ENCODE measurements around the gene GCM1.

DNA sequence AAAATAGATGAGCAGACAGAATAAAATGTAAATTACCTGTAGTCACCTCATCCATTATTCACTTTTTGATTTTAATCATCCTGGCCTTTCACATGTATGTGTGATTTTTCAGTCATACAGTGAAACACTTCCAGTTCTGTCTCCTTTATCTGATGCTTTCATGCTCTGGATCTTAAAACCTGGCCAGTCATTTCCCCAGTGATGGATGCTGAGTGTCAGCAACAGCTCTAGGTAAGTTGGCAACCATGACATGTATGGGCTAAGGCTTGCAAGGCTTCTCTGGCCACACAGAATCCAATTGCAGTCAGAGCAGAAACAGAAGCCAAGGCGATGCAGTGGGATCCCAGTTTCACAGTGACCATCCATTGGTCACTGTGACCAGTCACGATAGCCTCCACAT is 47.6 kb downstream of the GCM1 start:
- TF ChIP-seq CTCF (IDR thresholded peaks at IDR 0.05): no peak
- TF ChIP-seq, protein P1, sequence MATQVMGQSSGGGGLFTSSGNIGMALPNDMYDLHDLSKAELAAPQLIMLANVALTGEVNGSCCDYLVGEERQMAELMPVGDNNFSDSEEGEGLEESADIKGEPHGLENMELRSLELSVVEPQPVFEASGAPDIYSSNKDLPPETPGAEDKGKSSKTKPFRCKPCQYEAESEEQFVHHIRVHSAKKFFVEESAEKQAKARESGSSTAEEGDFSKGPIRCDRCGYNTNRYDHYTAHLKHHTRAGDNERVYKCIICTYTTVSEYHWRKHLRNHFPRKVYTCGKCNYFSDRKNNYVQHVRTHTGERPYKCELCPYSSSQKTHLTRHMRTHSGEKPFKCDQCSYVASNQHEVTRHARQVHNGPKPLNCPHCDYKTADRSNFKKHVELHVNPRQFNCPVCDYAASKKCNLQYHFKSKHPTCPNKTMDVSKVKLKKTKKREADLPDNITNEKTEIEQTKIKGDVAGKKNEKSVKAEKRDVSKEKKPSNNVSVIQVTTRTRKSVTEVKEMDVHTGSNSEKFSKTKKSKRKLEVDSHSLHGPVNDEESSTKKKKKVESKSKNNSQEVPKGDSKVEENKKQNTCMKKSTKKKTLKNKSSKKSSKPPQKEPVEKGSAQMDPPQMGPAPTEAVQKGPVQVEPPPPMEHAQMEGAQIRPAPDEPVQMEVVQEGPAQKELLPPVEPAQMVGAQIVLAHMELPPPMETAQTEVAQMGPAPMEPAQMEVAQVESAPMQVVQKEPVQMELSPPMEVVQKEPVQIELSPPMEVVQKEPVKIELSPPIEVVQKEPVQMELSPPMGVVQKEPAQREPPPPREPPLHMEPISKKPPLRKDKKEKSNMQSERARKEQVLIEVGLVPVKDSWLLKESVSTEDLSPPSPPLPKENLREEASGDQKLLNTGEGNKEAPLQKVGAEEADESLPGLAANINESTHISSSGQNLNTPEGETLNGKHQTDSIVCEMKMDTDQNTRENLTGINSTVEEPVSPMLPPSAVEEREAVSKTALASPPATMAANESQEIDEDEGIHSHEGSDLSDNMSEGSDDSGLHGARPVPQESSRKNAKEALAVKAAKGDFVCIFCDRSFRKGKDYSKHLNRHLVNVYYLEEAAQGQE (IDR thresholded peaks at IDR 0.05; ENCODE audit: insufficient read depth in 1 of 2, low read depth in 2 of 2, low read length in 1 of 2): no peak
- no peak for TF ChIP-seq POLR2AphosphoS5 (IDR thresholded peaks at IDR 0.05; ENCODE audit: low read depth, low read length)

Data from Panc1 (cell line).